NCI-H345 treated with DMSO at 0.1 percent for 48 hours (cell line): Measurements from ENCODE around the gene OCA2.

Source experiments
- DNase-seq: peaks from one replicate; lab custom pipeline; 2025; ENCODE audit not compliant: unreplicated experiment; lab: John Stamatoyannopoulos, UW

OCA2 gene

DNA sequence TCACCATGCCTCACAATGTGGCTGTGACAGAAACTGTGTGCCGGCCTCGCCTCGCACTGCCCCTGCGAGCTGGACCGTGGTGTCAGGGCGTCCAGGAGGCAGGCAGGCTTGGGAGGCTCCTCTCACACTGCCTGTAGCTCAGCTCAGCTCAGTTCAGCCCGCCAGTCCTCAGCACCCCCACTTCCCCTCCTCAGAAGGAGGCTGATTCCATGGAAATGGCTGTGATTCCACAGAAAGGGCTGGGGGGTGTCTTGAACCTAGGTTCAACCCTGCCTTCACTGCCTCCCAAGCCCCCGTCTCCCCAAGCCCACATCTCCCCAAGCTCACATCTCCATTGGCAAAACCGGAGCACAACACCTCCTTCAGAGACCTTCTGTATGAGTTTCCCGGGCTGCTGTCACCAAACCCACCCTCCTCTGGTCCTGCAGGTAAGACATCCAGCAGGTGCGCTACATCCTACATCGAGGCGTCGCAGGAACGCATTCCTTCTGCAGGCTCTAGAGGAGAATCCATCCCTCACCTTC, 94.0 kb downstream of the OCA2 start:
- no peak for DNase-seq

DNA sequence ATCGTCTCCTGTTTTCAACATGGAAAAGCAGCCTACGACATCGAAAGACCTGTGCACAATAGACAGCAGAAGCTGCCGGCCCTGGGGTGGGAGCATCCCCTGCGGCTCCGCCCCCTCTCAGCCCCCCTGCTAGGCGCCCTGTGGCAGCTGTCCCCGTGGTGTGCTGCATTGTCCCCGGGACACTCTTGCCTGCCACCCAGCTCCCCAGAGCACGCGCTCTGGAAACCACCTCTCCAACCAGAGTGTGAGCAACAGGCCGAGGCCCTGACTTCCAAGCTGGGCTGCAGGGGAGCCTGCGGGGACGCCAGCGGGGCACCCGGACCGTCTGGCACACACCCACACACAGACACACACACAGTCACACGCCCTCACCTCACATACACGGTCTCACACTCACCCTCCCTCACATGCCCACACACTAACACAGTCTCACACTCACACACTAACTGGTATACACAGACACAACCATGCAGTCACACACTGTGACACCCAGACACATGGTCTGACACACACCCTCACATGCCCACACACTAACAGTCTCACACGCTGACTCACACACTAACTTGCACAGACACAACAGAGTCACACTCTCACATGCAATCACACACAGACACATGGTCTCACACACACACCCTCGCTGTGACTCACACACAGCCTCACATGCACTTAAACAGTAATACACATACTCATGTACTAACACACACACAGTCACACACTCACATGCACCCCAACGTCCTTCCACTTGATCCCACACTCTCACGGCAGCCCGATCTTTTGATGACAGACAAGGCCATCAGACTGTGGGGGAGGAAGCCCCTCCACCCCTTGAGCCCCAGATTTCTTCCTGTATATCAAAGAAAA, 94.7 kb downstream of the OCA2 start:
- DNase-seq, result no peak

DNA sequence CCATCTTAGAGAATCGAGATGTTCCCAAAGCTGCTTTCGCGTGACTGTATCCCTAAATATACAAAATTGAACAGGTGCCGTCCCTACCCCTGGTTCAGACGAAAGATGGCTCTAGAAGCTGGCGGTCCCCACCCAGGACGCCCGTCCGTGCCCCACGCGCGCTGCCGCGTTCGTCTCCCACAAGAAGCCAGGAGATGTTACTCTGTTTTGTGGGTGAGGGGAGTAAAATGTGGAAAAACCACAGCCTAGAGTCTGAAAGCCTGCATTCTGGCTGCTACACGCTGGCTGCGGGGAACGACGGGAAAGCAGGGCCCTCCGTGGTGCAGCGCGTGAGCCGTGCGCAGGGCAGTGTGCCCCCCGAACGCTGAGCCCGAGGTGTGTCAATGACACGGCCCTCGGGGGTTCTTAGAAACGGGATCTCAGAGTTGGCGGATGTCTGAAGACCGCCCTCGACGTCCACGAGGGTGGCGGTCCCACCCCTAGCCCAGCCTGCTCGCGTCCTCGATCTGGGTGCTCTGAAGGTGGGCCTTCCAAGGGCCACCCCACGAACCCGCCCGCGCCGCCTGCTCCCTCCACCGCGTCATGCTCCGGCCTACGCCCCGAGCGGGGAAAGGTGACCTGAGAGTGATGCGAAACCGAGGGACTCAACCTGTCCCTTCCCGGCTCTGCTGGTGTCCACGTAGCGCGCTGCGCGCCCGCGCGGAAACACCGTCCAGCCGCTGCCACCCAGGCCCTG, 95.6 kb downstream of the OCA2 start:
- DNase-seq, result no peak

DNA sequence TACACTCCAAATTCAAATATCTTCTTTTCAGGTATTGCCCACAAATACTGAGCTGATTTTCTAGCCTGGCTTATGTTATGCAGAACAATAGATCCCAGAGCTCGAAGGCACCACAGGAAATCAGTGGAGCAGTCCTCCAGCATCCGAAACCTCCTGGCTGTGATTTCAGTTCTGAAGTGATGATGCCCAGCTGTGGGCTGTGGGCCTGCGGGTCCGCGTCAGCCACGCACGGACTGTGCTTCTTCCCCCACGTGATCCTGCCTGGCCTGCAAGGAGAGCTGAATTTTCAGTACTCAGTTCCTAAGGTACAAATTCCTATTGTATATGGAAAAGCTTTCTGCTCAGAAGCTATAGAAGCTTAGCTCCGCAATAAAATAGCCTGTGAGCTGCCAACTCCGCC, 96.2 kb downstream of the OCA2 start:
- no peak for DNase-seq

DNA sequence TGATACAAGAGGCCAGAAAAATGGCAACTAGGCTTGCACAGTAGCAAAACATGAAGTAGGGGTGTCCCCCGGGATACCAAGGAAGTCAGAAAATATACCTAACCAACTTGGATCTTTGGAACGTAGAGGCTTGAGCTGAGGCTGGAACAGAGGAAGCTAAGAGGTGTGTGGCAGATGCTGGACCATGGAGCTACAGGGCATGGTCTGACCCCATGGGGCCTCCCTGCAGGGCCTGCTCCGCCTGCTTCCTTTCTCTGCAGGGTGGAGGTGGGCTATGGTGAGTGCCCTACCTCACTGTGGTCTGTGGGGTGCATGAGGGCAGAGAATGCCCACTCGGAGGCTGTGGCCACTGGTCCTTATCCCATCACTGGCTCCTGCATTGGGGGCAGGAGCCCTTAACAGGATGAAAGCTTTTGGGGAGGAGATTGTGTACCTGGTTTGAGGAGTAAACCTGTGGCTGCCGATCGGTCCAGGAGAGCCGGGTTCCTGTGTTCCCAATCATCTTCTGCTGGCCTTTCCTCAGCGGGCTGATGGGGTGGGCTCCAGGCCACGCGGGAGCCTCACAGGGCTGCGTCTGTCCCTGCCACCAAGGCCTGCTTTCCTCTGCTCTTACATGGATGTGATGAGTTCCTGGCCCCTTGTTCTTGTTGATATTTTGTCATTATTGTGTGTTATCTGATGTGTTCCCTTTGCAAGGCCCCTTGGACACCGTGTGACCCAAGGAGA, 96.8 kb downstream of the OCA2 start:
- no peak for DNase-seq

DNA sequence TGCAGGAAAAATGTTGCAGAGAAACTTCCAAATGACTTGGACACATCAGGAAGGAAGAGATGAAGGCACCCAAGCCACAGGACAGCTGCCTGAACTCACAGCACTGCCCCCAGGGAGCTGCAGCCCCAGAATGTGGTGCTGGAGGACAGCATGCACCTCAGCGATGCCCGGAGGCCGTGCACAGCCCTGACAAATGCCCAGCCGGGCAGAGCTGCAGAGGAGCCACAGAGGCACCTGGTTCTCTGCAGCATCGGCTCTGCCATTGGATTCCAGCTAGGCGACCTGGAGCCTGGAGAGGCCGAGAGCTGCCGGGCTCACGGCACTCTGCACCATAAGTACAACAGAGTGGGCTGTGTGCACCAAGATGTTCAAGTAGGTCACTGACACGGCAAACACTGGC, 97.5 kb downstream of the OCA2 start:
- DNase-seq, result no peak

DNA sequence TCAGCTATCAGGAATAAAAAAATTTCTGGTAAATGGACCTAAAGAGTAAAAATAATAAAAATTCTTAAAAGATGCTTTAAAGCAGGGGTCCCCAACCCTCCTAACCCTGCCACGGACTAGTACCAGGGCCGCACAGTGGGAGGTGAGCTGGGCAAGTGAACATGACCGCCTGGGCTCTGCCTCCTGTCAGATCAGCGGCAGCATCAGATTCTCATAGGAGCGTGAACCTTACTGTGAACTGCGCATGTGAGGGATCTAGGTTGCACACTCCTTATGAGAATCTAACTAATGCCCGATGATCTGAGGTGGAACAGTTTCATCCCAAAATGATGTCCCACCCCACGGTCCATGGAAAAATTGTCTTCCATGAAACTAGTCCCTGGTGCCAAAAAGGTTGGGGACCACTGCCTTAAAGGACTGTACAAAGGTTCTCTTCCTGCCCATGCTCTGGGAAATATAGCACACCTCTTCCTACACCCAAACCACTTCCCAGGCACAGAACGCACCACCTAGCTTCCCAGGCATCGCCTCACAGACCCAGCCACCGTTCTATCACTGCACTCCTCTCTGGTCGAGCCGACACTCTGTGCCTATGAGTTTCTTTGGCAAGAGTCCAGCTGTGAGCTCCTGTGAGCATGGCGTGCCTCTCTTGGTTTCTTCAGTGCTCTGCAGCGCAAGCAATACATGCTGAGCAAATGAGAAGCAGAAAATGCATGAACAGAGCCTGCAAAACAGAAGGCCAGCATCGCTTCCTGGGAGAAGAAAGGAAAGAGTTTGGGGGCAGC, 104.9 kb downstream of the OCA2 start:
- DNase-seq, result peak; percentile 68

DNA sequence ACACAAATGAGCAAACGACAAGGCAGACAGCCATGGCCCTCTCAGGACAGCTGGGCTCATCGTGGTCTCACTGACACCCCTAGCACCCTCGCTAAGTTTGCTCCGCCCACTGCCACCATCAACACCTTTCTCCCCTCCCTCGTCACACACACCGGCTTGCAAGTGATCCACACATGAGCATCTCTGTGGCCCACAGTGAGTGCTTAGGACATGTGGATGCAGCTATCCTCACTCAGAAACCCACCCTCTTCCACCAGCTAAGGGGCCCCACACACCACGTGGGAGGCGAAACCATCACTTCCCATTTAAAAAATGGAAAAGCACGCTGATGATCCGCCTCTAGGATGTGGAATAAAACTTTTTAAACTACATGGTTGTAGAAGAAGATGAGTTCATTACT, 105.6 kb downstream of the OCA2 start:
- no peak for DNase-seq

DNA sequence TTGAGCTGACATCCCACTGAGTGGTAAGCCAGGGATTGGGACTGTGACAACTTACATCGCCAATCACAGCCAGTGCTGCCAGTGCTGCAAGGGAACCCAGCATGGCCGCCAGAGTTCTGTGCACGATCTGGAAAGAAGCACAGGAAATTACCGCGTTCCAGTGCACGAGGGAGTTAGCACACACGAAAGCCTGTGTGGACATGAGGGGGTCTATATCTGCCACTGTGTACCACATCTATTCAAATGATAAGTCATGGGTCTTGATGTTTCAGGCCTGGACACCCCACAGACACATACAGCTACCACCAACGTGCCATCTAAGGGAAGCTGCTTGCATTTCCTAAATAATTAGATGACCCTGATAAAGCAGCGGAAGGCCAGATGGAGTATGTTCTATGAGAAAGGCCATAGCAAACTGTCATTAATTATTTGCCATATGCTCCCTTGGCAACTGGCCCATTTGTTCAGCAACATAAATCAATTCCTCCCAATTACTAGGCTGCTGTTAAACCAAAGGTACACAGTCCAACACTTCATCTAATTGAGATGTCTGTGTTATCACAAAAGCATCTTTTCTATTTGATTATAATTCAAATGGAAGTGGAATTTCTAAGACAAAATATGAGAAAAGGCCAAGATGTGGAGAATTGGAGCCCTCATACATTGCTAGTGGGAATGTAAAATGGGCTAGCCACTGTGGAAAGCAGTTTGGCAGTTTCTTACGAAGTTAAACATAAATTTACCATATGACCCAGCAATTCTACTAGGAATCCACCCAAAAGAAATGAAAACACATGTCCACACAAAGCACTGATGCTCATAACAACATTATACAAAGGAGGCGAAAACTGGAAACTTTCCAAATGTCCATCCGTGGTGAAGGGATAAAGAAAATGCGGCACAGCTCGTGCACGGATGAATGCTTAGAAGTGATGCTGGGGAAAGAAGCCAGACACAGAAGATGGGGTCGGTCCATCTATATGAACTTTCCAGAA, 108.3 kb downstream of the OCA2 start:
- no peak for DNase-seq

DNA sequence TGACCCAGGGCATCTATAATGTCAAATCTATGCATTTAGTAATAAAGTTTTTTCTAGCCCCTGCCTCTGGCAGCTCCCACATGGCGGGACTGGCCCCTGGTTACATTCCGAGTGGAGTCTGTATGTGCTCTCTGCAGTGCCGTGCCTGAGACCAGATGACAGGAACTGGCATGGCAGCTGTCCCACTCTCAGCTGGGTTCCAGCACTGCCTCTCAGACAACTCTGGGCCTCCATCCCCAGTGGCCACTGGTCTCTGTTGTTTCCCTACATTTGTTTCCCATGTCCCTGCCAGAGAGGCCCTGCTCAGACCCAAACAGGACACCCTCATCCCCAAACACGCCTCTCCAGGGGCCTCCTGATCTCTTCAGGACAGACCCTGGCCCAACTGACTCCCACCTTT, 109.3 kb downstream of the OCA2 start:
- DNase-seq, result no peak

DNA sequence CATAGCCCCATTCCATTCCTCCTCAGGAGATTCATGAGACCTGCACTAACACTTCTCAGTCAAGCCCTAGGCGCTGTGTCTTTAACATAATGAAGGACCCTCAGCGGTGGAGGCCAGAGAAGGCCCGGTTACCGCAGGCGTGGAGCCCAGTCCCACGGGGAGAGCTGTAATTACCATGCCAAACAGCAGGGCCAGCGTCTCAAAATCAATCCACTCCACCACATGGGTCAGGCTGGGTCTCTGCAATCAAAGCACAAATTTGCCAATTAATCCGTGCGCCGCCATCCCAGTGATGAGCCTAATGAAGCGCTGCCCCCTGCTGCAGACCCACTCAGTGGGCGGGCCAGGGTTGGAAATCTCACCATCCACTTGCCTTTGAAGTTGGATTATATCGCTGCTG, 109.7 kb downstream of the OCA2 start:
- no peak for DNase-seq

DNA sequence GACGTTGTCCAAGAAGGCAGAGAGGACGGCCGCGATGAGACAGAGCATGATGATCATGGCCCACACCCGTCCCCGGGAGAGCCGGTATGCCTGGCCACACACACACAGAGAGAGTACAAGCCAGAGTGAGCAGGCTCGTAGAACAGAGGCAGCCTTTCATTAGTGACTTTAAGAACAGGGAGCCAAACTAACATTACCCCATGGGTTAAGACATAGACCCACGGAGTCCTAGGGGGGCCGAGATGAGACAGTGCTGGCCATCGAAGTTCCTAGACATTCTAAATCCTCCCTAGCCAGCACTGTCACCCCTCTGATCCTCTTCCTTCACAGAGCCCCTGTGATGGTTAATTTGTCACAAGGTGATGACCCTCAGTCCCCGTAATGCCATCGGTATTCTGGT, 114.0 kb downstream of the OCA2 start:
- DNase-seq, result no peak

DNA sequence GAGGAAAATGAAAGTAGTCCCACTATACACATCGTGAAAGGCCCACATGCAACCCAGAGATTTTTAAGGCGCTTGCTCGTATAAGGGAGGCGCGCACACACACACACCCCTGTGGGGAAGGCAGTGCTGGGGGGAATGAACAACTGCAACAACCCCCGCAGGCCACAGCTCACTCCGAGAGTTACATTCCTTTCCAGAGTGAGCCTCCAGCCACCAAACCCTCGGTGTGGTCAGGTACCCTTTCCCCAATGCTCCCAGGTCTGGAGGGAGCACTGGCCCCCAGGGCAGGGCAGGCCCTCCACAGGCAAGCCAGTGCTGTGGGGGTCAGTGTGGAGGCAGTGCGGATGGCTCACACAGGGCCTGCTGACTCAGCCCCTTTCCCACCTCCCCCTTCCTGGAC, 115.6 kb downstream of the OCA2 start:
- DNase-seq, result no peak

DNA sequence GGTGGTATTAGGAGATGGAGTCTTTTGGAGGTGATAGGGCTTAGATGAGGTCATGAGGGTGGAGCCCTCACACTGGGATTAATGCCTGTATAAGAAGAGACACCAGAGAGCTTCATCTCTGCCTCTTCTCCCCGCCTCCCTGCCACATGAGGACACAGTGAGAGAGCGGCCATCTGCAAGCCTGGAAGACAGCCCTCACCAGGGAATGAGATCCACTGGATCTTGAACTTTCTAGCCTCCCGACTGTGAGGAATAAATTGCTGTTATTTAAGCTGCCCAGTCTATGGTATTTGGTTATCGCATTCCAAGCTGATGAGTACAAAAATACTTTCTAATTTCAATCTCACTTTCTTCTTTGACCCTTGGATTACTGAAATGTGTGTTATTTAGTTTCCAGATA, 121.4 kb downstream of the OCA2 start:
- no peak for DNase-seq

DNA sequence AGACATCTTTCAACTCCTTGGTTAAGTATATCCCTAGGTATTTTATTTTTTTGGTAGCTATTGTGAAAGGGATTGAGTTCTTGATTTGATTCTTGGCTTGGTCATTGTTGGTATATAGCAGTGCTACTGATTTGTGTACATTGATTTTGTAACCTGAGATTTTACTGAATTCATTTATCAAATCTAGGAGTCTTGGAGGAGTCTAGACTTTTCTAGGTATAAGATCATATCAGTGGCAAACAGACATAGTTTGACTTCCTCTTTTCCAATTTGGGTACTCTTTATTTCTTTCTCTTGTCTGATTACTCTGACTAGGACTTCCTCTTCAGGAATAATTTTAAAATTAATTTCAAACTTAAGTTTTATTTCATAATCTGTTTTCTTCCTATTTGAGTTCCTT, 125.2 kb downstream of the OCA2 start:
- no peak for DNase-seq

DNA sequence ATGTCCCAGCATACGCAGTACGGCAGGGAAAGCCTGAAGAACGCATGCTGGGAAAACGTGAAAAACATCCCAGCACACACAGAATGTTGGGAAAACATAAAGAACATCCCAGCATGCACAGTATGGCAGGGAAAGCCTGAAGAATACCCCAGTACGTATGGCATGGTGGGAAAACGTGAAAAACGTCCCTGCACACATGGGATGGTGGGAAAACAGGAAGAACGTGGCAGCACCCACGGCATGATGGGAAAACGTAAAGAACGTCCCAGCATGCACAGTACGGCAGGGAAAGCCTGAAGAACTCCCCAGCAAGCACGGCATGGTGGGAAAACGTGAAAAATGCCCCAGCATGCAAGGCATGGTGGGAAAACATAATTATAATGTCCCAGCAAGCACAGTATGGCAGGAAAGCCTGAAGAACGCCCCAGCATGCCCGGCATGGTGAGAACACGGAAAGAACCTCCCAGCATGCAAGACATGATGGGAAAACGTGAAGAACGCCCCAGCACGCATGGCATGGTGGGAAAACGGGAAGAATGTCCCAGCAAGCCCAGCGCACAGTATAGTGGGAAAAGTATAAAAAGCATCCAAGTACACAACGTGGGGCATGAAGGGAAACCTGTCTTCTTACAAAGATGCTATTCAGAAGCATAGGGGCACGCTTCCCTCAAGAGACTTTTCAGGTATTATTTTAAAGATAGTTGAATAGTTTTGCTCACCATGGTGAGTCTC, 128.3 kb downstream of the OCA2 start:
- DNase-seq, result no peak

DNA sequence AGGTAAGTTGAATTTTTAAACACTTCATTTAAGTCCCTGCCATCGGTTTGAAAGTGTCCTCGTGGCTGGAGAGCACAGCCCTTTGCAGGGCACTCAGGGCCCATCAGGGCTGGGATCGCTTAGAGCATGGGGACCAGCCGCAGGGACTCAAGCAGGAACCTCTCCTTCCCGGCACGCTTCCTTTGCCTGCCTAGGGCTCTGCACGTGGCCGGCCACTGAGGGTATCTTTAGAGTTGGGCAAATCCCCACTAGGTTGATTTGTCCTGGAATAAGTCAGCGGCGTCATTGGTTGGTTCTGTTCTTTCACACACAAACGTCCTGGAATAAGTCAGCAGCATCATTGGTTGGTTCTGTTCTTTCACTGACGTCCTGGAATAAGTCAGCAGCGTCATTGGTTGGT, 131.6 kb downstream of the OCA2 start:
- DNase-seq, result no peak

DNA sequence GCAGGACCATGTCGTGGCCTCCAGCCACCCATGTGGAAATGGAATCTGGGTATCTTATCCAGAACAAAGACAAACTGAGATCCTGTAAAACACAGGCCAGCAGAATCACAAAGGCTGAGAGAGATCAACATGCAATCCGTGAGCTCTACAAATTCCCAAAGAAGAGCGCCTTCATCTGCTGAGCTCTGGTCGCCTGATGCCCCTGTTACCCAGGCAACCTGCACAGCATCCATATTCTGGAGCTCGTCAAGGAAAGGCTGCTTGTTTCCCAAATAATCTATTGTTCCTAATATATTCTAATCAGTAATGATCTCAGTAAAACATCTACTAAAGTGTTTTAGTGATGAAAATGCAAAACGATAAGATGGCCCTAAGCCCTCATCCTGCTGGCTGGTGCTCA, 133.6 kb downstream of the OCA2 start:
- DNase-seq, result no peak

DNA sequence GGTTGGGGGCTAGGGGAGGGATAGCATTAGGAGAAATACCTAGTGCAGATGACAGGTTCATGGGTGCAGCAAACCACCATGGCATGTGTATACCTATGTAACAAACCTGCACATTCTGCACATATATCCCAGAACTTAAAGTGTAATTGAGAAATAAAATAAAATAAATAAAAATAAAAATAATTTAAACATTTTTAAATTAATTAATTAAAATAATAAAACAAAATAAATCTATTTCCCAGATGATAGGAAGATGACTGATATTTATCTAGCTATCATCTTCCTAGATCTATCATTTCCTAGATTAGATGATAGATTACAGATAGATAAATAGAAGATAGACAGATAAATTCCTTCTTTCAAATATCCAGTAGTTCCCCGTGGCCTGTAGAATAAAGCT, 137.3 kb downstream of the OCA2 start:
- DNase-seq, result no peak
